Measurements from ENCODE around the gene LCN2. TPM values are rescaled to one million over a fixed set of nuclear protein-coding genes. Genes with fewer than 3 reads are reported as not detected.
A peak's percentile ranks its signal among the peaks of the same experiment; 100 is the strongest.

The LCN2 gene
- 10 to 100 TPM; 30.5 to 43.7 TPM for total RNA-seq

DNA sequence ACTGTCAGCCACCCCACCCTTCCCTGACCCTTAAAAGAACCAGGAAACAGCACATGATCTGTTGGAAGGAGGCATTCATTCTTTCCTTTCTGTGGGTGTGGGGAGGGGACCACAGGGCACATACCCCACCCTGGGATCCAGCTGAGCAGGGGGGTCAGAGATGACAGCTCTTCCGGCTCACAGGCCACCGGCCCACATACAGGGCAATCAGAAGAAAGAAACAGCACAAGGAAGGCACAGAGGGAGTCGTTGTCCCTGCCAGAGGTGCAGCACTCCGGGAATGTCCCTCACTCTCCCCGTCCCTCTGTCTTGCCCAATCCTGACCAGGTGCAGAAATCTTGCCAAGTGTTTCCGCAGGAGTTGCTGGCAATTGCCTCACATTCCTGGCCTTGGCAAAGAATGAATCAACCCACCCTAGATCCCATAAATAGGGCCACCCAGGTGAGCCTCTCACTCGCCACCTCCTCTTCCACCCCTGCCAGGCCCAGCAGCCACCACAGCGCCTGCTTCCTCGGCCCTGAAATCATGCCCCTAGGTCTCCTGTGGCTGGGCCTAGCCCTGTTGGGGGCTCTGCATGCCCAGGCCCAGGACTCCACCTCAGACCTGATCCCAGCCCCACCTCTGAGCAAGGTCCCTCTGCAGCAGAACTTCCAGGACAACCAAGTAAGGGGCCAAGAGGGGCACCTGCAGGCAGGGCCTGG is at the start of gene LCN2:
TSS of gene LCN2 (plus strand) at position 453 of the 701 bp plus-strand sequence. CDS start at position 526, 73 bp downstream.
- H3K36me3 ChIP-seq, result no peaks in the 10 kb centered on the region
- WGBS, result 58% methylated on average over 9 of the region's 9 CpGs
- H3K9me3 ChIP-seq, result no peaks in the 10 kb centered on the region
- no peak within 1 kb of the TSS for H3K4me3 ChIP-seq
- DNase-seq (ENCODE audit: low spot score), result peak; percentile 87
- peaks cover 5% of the 10 kb centered on the region for H3K4me1 ChIP-seq (replicated peaks)
- H3K27ac ChIP-seq, result peak within 1 kb of the TSS; percentile 60 to 63
- intact Hi-C loops (cut with DNase I), result no loop called here
- TF ChIP-seq, protein P1, sequence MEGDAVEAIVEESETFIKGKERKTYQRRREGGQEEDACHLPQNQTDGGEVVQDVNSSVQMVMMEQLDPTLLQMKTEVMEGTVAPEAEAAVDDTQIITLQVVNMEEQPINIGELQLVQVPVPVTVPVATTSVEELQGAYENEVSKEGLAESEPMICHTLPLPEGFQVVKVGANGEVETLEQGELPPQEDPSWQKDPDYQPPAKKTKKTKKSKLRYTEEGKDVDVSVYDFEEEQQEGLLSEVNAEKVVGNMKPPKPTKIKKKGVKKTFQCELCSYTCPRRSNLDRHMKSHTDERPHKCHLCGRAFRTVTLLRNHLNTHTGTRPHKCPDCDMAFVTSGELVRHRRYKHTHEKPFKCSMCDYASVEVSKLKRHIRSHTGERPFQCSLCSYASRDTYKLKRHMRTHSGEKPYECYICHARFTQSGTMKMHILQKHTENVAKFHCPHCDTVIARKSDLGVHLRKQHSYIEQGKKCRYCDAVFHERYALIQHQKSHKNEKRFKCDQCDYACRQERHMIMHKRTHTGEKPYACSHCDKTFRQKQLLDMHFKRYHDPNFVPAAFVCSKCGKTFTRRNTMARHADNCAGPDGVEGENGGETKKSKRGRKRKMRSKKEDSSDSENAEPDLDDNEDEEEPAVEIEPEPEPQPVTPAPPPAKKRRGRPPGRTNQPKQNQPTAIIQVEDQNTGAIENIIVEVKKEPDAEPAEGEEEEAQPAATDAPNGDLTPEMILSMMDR (IDR thresholded peaks at IDR 0.05), result no peak
- TF ChIP-seq POLR2A (IDR thresholded peaks at IDR 0.05), result peak; percentile 44
- peak; percentile 78 for TF ChIP-seq POLR2AphosphoS5 (IDR thresholded peaks at IDR 0.05)
- H3K27me3 ChIP-seq (replicated peaks; ENCODE audit: insufficient read depth), result no peaks in the 10 kb centered on the region

DNA sequence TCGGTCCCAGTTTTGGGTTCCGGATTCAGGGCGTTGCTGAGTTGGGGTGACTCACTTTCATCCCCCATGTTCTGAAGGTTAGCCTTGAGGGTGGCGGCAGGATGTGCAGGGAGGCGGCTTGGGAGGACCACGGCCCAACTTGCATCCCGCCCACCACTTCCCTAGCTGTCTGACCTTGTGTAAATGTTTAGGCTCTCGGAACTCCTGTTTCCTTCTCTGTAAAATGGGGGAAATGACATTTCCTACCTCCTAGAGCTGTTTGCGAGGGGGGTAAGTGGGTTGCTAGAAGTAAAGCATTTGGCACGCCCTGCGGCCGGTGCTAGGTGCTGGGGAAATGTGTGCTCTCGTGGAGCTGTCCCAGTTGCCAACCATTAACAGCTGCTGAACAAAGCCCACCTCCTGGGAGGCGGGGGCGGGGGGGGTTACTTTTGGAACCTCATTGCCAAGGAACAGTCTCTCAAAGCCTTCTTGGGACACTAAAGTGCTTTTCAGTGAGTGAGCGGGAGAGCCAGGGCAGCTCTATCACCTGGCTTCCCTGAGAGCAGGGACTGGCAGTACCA is 49.2 kb upstream of the LCN2 start:
- H3K4me1 ChIP-seq (replicated peaks), result peaks cover 30% of the 10 kb centered on the region
- no peaks in the 10 kb centered on the region for H3K9me3 ChIP-seq
- no peak for DNase-seq (ENCODE audit: low spot score)
- H3K36me3 ChIP-seq, result peaks cover 0 to under 1% of the 10 kb centered on the region in 2 donors
- no peak overlapping the region for H3K4me3 ChIP-seq
- intact Hi-C loops (cut with DNase I), result loop anchor here (2.0 to 10.0 kb wide), 2 partner anchors 31 to 135 kb away; partner anchors contain the start of gene SLC25A25
- 40% methylated on average over 16 of the region's 16 CpGs for WGBS
- TF ChIP-seq, protein P1 (IDR thresholded peaks at IDR 0.05), result no peak
- TF ChIP-seq POLR2A (IDR thresholded peaks at IDR 0.05) (no peak), POLR2AphosphoS5 (IDR thresholded peaks at IDR 0.05) (no peak)
- H3K27me3 ChIP-seq (replicated peaks; ENCODE audit: insufficient read depth), result no peaks in the 10 kb centered on the region
- peak overlapping the region; percentile 87 to 90 for H3K27ac ChIP-seq

DNA sequence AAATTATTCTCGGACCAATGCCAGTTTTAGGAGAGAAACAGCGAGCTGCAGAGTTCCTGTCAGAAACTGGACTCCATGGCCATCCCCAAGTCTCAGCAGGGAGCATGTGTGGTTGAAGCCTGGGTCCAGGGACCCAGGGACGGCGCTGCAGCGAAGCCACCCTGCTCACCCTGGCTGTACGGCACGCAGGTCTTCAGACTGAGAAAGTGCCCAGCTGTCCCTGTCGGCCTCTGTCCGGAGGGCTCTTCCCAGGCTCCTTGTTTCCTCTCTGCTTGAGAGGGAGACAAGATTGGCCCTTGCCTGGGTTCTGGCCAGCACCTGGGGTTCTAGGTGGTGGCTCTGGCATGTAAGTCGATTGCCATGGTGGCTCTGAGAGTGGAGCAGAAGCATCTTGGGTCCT is 48.7 kb upstream of the LCN2 start:
- Histone ChIP-seq H3K4me1 (replicated peaks) (peaks cover 27% of the 10 kb centered on the region), H3K4me3 (no peak overlapping the region), H3K36me3 (peaks cover 0 to 6% of the 10 kb centered on the region in 2 donors), H3K9me3 (no peaks in the 10 kb centered on the region), H3K27ac (peak overlapping the region; percentile 87 to 90), H3K27me3 (replicated peaks; ENCODE audit: insufficient read depth) (no peaks in the 10 kb centered on the region)
- TF ChIP-seq, protein P1 (IDR thresholded peaks at IDR 0.05), result no peak
- no peak for TF ChIP-seq POLR2AphosphoS5 (IDR thresholded peaks at IDR 0.05)
- no peak for TF ChIP-seq POLR2A (IDR thresholded peaks at IDR 0.05)
- 77% methylated on average over 10 of the region's 10 CpGs for WGBS
- intact Hi-C loops (cut with DNase I), result no loop called here
- DNase-seq (ENCODE audit: low spot score), result no peak

DNA sequence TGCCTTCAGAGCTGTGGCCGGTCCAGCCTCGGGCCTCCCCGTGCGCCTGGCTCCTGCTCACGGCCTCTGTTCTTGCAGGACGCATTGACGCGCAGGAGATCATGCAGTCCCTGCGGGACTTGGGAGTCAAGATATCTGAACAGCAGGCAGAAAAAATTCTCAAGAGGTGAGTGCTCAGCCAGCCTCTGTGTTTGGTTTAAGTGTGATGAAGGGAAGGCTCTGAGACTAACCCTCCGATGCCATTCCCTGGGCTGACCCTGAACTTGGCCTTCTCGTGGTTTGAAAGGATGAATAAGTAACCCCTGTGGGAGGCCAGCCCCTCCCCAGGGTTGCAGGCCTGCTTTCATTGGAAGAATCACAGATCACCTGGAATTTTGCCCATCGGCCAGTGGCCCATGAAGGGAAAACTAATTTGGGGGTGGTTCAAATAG is 48.0 kb upstream of the LCN2 start:
- Histone ChIP-seq H3K36me3 (peaks cover 5 to 12% of the 10 kb centered on the region in 2 donors), H3K4me3 (no peak overlapping the region), H3K9me3 (no peaks in the 10 kb centered on the region), H3K4me1 (replicated peaks) (peaks cover 27% of the 10 kb centered on the region), H3K27ac (no peak overlapping the region), H3K27me3 (replicated peaks; ENCODE audit: insufficient read depth) (no peaks in the 10 kb centered on the region)
- intact Hi-C loops (cut with DNase I), result no loop called here
- TF ChIP-seq, protein P1 (IDR thresholded peaks at IDR 0.05), result no peak
- TF ChIP-seq POLR2AphosphoS5 (IDR thresholded peaks at IDR 0.05), result no peak
- TF ChIP-seq POLR2A (IDR thresholded peaks at IDR 0.05), result no peak
- WGBS, result 88% methylated on average over 12 of the region's 12 CpGs
- no peak for DNase-seq (ENCODE audit: low spot score)
